IMR-90 (cell line): ENCODE measurements around the gene ARHGAP32. TPM values are rescaled to one million over a fixed set of nuclear protein-coding genes. Genes with fewer than 3 reads are reported as not detected.

Experiments used
- ATAC-seq: fragments of 200-7000 bp; cut with Tn5 transposase; 2 replicates; pipeline ENCODE4 v1.9.1; 2020; ENCODE audit warnings: low read depth, mild to moderate bottlenecking, moderate library complexity
- BruUV-seq: library from RNA; stranded (reverse); fragments of 400-500 nt; replicated peaks from 2 replicates; lab custom pipeline; 2021; lab: Mats Ljungman, UMichigan
- CTCF ChIA-PET: fragments of 300-600 bp; formaldehyde crosslinking; extraction: SDS; loops from one replicate; lab custom pipeline; 2021; ENCODE audit warnings: antibody characterized with exemption; lab: Yijun Ruan, JAX
- POLR2A ChIA-PET: fragments of 300-600 bp; sonication (Branson Sonifier 250); formaldehyde crosslinking; loops from one replicate; lab custom pipeline; 2022; ENCODE audit warnings: antibody characterized with exemption; ENCODE audit not compliant: unreplicated experiment; lab: Charles Lee
- DNase-seq: peaks from one replicate; pipeline ENCODE4 v3.0.0; 2013
- H2AFZ ChIP-seq: replicated peaks from 2 replicates; pipeline ENCODE3; 2013; ENCODE audit warnings: low read length, mild to moderate bottlenecking; ENCODE audit not compliant: poor library complexity
- H2AK5ac ChIP-seq: 2 replicates; pipeline ENCODE4 v1.6.1; 2013; ENCODE audit warnings: low read depth, low read length, inconsistent platforms
- H2AK9ac ChIP-seq: replicated peaks from 2 replicates; pipeline ENCODE3; 2013; ENCODE audit warnings: mild to moderate bottlenecking, low read depth, low read length, moderate library complexity; ENCODE audit not compliant: poor library complexity
- H2BK120ac ChIP-seq: 2 replicates; pipeline ENCODE4 v1.6.1; 2013; ENCODE audit warnings: low read depth, low read length, inconsistent platforms
- H2BK15ac ChIP-seq: 3 replicates; pipeline ENCODE4 v1.6.1; 2013; ENCODE audit warnings: low read depth, low read length, inconsistent platforms
- H2BK20ac ChIP-seq: 2 replicates; pipeline ENCODE4 v1.6.1; 2013; ENCODE audit warnings: low read depth, mild to moderate bottlenecking, inconsistent platforms, low read length, moderate library complexity
- H2BK5ac ChIP-seq: 2 replicates; pipeline ENCODE4 v1.6.1; 2013; ENCODE audit warnings: mild to moderate bottlenecking, low read depth, low read length, inconsistent platforms; ENCODE audit not compliant: poor library complexity, severe bottlenecking
- H3K14ac ChIP-seq: replicated peaks from 2 replicates; pipeline ENCODE4 v1.6.1; 2013; ENCODE audit warnings: low read depth, low read length, inconsistent platforms
- H3K18ac ChIP-seq: 2 replicates; pipeline ENCODE4 v1.6.1; 2013; ENCODE audit warnings: low read depth, low read length, control low read depth
- H3K23ac ChIP-seq: 2 replicates; pipeline ENCODE4 v1.6.1; 2013; ENCODE audit warnings: low read depth, low read length, inconsistent platforms
- H3K27ac ChIP-seq: 2 replicates; pipeline ENCODE4 v1.5.1; 2013; ENCODE audit warnings: mild to moderate bottlenecking, control low read depth, low read length; ENCODE audit not compliant: insufficient read depth
- H3K27me3 ChIP-seq: 2 replicates; pipeline ENCODE4 v1.6.1; 2013; ENCODE audit warnings: low read length; ENCODE audit not compliant: control insufficient read depth, insufficient read depth
- H3K36me3 ChIP-seq: 2 replicates; pipeline ENCODE4 v1.6.1; 2013; ENCODE audit warnings: low read length, mixed read lengths; ENCODE audit not compliant: control insufficient read depth, insufficient read depth
- H3K4ac ChIP-seq: 2 replicates; pipeline ENCODE4 v1.6.1; 2013; ENCODE audit warnings: low read depth, low read length, inconsistent platforms
- H3K4me1 ChIP-seq: 2 replicates; pipeline ENCODE4 v1.6.1; 2013; ENCODE audit warnings: low read length, mixed read lengths; ENCODE audit not compliant: control insufficient read depth, insufficient read depth
- H3K4me2 ChIP-seq: 2 replicates; pipeline ENCODE4 v1.6.1; 2013; ENCODE audit warnings: low read depth, mild to moderate bottlenecking, control low read depth, low read length, moderate library complexity
- H3K4me3 ChIP-seq: 2 replicates; pipeline ENCODE4 v1.5.1; 2013; ENCODE audit warnings: low read depth, mild to moderate bottlenecking, control low read depth, low read length, moderate library complexity; ENCODE audit not compliant: insufficient read depth
- H3K56ac ChIP-seq: 2 replicates; pipeline ENCODE4 v1.6.1; 2013; ENCODE audit warnings: low read length, inconsistent platforms; ENCODE audit not compliant: insufficient read depth; ENCODE audit errors: extremely low read depth
- H3K79me1 ChIP-seq, 2 experiments: 2 replicates each; pipeline ENCODE4 v1.6.1; 2013; ENCODE audit warnings: low read length in 2 of 2, inconsistent platforms in 1 of 2, low read depth in 1 of 2
- H3K9ac ChIP-seq: 2 replicates; pipeline ENCODE4 v1.6.1; 2013; ENCODE audit warnings: low read depth, low read length, control low read depth
- H3K9me1 ChIP-seq: 2 replicates; pipeline ENCODE4 v1.6.1; 2013; ENCODE audit warnings: low read length, inconsistent platforms; ENCODE audit not compliant: insufficient read depth
- H3K9me3 ChIP-seq: 2 replicates; pipeline ENCODE4 v1.6.1; 2013; ENCODE audit warnings: low read length; ENCODE audit not compliant: control insufficient read depth, insufficient read depth
- H4K20me1 ChIP-seq: 2 replicates; pipeline ENCODE4 v1.6.1; 2013; ENCODE audit warnings: low read length, inconsistent platforms; ENCODE audit not compliant: insufficient read depth
- H4K5ac ChIP-seq: 2 replicates; pipeline ENCODE4 v1.6.1; 2013; ENCODE audit warnings: mild to moderate bottlenecking, low read depth, low read length, control low read depth
- H4K8ac ChIP-seq, 2 experiments: 2 replicates each; pipeline ENCODE4 v1.6.1; 2013; ENCODE audit warnings: low read depth in 2 of 2, low read length in 2 of 2, control low read depth in 1 of 2, inconsistent platforms in 1 of 2
- H4K91ac ChIP-seq: 2 replicates; pipeline ENCODE4 v1.6.1; 2013; ENCODE audit warnings: low read depth, low read length, inconsistent platforms; ENCODE audit not compliant: insufficient read depth
- BHLHE40 ChIP-seq: fragments of 150-350 bp; IDR thresholded peaks from 2 replicates; pipeline ENCODE4 v1.6.1; 2016; ENCODE audit warnings: mild to moderate bottlenecking, low read depth, low read length
- CEBPB ChIP-seq: IDR thresholded peaks from 2 replicates; pipeline ENCODE4 v1.6.1; 2012; ENCODE audit warnings: low read depth, low read length, improper control_type of control experiment
- CHD1 ChIP-seq: IDR thresholded peaks from 2 replicates; pipeline ENCODE4 v1.6.1; 2012; ENCODE audit warnings: low read depth, low read length, improper control_type of control experiment
- ELK1 ChIP-seq: fragments of 150-350 bp; IDR thresholded peaks from 2 replicates; pipeline ENCODE4 v1.6.1; 2016; ENCODE audit warnings: low read depth, mild to moderate bottlenecking, low read length, moderate library complexity, borderline replicate concordance
- FOS ChIP-seq: fragments of 150-350 bp; IDR thresholded peaks from 2 replicates; pipeline ENCODE4 v1.6.1; 2016; ENCODE audit warnings: low read depth, low read length
- MAFK ChIP-seq: IDR thresholded peaks from 2 replicates; pipeline ENCODE4 v1.6.1; 2012; ENCODE audit warnings: low read depth, low read length, improper control_type of control experiment
- MAZ ChIP-seq: IDR thresholded peaks from 2 replicates; pipeline ENCODE4 v1.6.1; 2012; ENCODE audit warnings: low read depth, mild to moderate bottlenecking, low read length, improper control_type of control experiment, moderate library complexity, borderline replicate concordance
- MXI1 ChIP-seq: IDR thresholded peaks from 2 replicates; pipeline ENCODE4 v1.6.1; 2012; ENCODE audit warnings: low read depth, mild to moderate bottlenecking, low read length, moderate library complexity, borderline replicate concordance
- NFE2L2 ChIP-seq: fragments of 150-350 bp; IDR thresholded peaks from 2 replicates; pipeline ENCODE4 v1.6.1; 2016; ENCODE audit warnings: low read depth, mild to moderate bottlenecking, low read length
- POLR2A ChIP-seq: IDR thresholded peaks from 2 replicates; pipeline ENCODE4 v1.6.1; 2012; ENCODE audit warnings: mild to moderate bottlenecking, low read depth, low read length
- RAD21 ChIP-seq: IDR thresholded peaks from 2 replicates; pipeline ENCODE4 v1.6.1; 2012; ENCODE audit warnings: low read length, improper control_type of control experiment
- RCOR1 ChIP-seq: IDR thresholded peaks from 2 replicates; pipeline ENCODE4 v1.6.1; 2012; ENCODE audit warnings: mild to moderate bottlenecking, low read length, improper control_type of control experiment; ENCODE audit not compliant: insufficient replicate concordance
- USF2 ChIP-seq: fragments of 150-350 bp; IDR thresholded peaks from 2 replicates; pipeline ENCODE4 v1.6.1; 2017; ENCODE audit warnings: mild to moderate bottlenecking, antibody characterized with exemption, low read length, low read depth
- WGBS, 2 experiments: methylation state at CpG; one replicate each; pipeline versions ENCODE4 v1.1.5 to v1.1.7; 2013; ENCODE audit warnings: missing lambda C conversion rate in 2 of 2; ENCODE audit not compliant: insufficient read length in 1 of 2; ENCODE audit errors: extremely low coverage in 2 of 2; 5-methylcytosine and 5-hydroxymethylcytosine counted together
- dilution Hi-C: fragments of 300-500 bp; cut with HindIII; formaldehyde crosslinking; loops from one replicate; pipeline ENCODE4 v1.14.3; 2018; ENCODE audit warnings: low sequenced_read_pairs; ENCODE audit not compliant: unreplicated experiment
- in situ Hi-C: fragments of 300-500 bp; cut with MboI; formaldehyde crosslinking; loops from 3 replicates; pipeline ENCODE4 v1.14.3; 2019; ENCODE audit warnings: low sequenced_read_pairs, inconsistent platforms, mixed read lengths
- intact Hi-C: fragments of 100-400 bp; cut with micrococcal nuclease; formaldehyde crosslinking; loops from 2 replicates; pipeline ENCODE4 v1.10.0; 2022
- polyA plus RNA-seq, 3 experiments: library from polyadenylated mRNA; depleted of rRNA; stranded (reverse); fragments of >200 nt; gene quantifications; 2 replicates each; pipeline ENCODE4 v1.2.3, GENCODE V29; 2012; ENCODE audit warnings: low replicate concordance in 1 of 3
- total RNA-seq: library from RNA; depleted of rRNA; stranded (reverse); fragments of >200 nt; gene quantifications from 2 replicates; pipeline ENCODE4 v1.2.3, GENCODE V29; 2012

ARHGAP32 gene
- total and polyA plus RNA-seq, 2 of the 4 experiments (the other 2 are of a cell fraction) = 4.1 to 8.4 TPM

GRCh38 chr11:129061492-129062230 lies 130.5 kb downstream of the ARHGAP32 start:
- no peak overlapping the region for H4K91ac ChIP-seq
- no peak overlapping the region for H2BK20ac ChIP-seq
- no peak overlapping the region for H3K56ac ChIP-seq
- no peak overlapping the region for H2BK5ac ChIP-seq
- peaks cover 3% of the 10 kb centered on the region; the same call in 1 of the 2 replicates for H3K36me3 ChIP-seq
- H3K4me3 ChIP-seq = no peak overlapping the region
- H2AK9ac ChIP-seq = no peak overlapping the region
- no peak overlapping the region for H3K27ac ChIP-seq
- H3K9me3 ChIP-seq = no peaks in the 10 kb centered on the region
- no peak overlapping the region for H3K4ac ChIP-seq
- ATAC-seq (no peak), DNase-seq (peak; percentile 50)
- no peaks in the 10 kb centered on the region for H4K20me1 ChIP-seq
- 0 out of 2 replicates have a peak, but pooled peaks cover 5% of the 10 kb centered on the region for H3K9me1 ChIP-seq
- H3K23ac ChIP-seq = no peak overlapping the region
- H3K27me3 ChIP-seq = no peaks in the 10 kb centered on the region
- intact Hi-C loops (no loop called here), dilution Hi-C loops (no loop called here), in situ Hi-C loops (no loop called here)
- no peak overlapping the region for H2AFZ ChIP-seq
- H2AK5ac ChIP-seq = no peak overlapping the region
- H2BK15ac ChIP-seq = no peak overlapping the region
- no peak overlapping the region for H4K5ac ChIP-seq
- WGBS, 2 experiments = no CpG with 5 or more reads among the region's 7 CpGs
- ChIA-PET POLR2A (no interaction called here), CTCF (no interaction called here)
- H2BK120ac ChIP-seq = no peak overlapping the region
- H3K4me1 ChIP-seq = no peaks in the 10 kb centered on the region
- H3K14ac ChIP-seq = no peak overlapping the region; the same call in 1 of the 2 replicates
- H3K18ac ChIP-seq = no peak overlapping the region
- no peaks in the 10 kb centered on the region for H3K79me1 ChIP-seq
- H4K8ac ChIP-seq = no peak overlapping the region
- H3K4me2 ChIP-seq = no peak overlapping the region
- BruUV-seq = no TSS peak
- TF ChIP-seq MAZ (no peak), POLR2A (no peak), CHD1 (no peak), BHLHE40 (no peak), RAD21 (no peak), RCOR1 (no peak), NFE2L2 (no peak), ELK1 (no peak), FOS (no peak), MAFK (no peak), USF2 (no peak), CEBPB (no peak), MXI1 (no peak)
- H3K9ac ChIP-seq = no peak overlapping the region
